MCF 10A (cell line): ENCODE results near the gene DPYD. TPM values are rescaled to one million over a fixed set of nuclear protein-coding genes. Genes with fewer than 3 reads are reported as not detected.

ENCODE experiments used
- BruUV-seq: library from RNA; stranded (reverse); fragments of 400-500 nt; replicated peaks from 2 replicates; lab custom pipeline; 2021; lab: Mats Ljungman, UMichigan
- CTCF ChIA-PET: fragments of 300-600 bp; sonication (Branson Sonifier 250); formaldehyde crosslinking; extraction: SDS; loops from one replicate; lab custom pipeline; 2021; ENCODE audit warnings: antibody characterized with exemption, inconsistent platforms; lab: Yijun Ruan, JAX
- POLR2A ChIA-PET: fragments of 300-600, 350-650 bp; sonication (Branson Sonifier 250); formaldehyde crosslinking; extraction: SDS; loops from one replicate; lab custom pipeline; 2020; ENCODE audit warnings: antibody characterized with exemption, inconsistent platforms; lab: Yijun Ruan, JAX
- DNase-seq: peaks from one replicate; pipeline ENCODE4 v3.0.0-alpha.2; 2018; ENCODE audit not compliant: unreplicated experiment
- H3K27ac Mint-ChIP-seq: one replicate; pipeline ENCODE4 v1.8.0; 2022; ENCODE audit warnings: mild to moderate bottlenecking, low read depth, mixed read lengths; ENCODE audit not compliant: unreplicated experiment
- H3K27me3 Mint-ChIP-seq: one replicate; pipeline ENCODE4 v1.8.0; 2022; ENCODE audit warnings: mixed read lengths; ENCODE audit not compliant: insufficient read depth, unreplicated experiment
- H3K36me3 Mint-ChIP-seq: one replicate; pipeline ENCODE4 v1.8.0; 2022; ENCODE audit warnings: mild to moderate bottlenecking, moderate library complexity, mixed read lengths; ENCODE audit not compliant: insufficient read depth, unreplicated experiment
- H3K4me1 Mint-ChIP-seq: one replicate; pipeline ENCODE4 v1.8.0; 2022; ENCODE audit warnings: mixed read lengths; ENCODE audit not compliant: insufficient read depth, unreplicated experiment
- H3K4me3 Mint-ChIP-seq: one replicate; pipeline ENCODE4 v1.8.0; 2022; ENCODE audit warnings: mild to moderate bottlenecking, moderate library complexity, mixed read lengths; ENCODE audit not compliant: unreplicated experiment
- H3K9me3 Mint-ChIP-seq: one replicate; pipeline ENCODE4 v1.8.0; 2022; ENCODE audit warnings: mixed read lengths; ENCODE audit not compliant: unreplicated experiment
- CTCF ChIP-seq: fragments of 200-600 bp; IDR thresholded peaks from one replicate; pipeline ENCODE4 v1.8.0; 2022; ENCODE audit warnings: antibody characterized with exemption, mild to moderate bottlenecking; ENCODE audit not compliant: unreplicated experiment
- intact Hi-C: fragments of 100-400 bp; cut with micrococcal nuclease; formaldehyde crosslinking; loops from 2 replicates; pipeline ENCODE4 v1.14.1; 2022
- total RNA-seq: library from RNA; stranded (reverse); gene quantifications from 2 replicates; pipeline ENCODE4 v1.2.3, GENCODE V29; 2022

The DPYD gene
- total RNA-seq, 1 experiment from 2014 or later: 48.2 TPM

- intact Hi-C loops: no loop called here
- ChIA-PET POLR2A (no interaction called here), CTCF (interaction anchor here (0.5 to 1.7 kb wide), 5 partner anchors 9 to 382 kb away, joined by 3 to 5 read pairs (median 3); no protein-coding TSS in a partner anchor)
- peaks cover 6% of the 10 kb centered on the region for H3K36me3 Mint-ChIP-seq
- BruUV-seq: no TSS peak
- no peak for TF ChIP-seq CTCF
- no peak for DNase-seq
- H3K9me3 Mint-ChIP-seq: no peaks in the 10 kb centered on the region
- H3K4me1 Mint-ChIP-seq: no peaks in the 10 kb centered on the region
- no peaks in the 10 kb centered on the region for H3K27me3 Mint-ChIP-seq
- no peak overlapping the region for H3K4me3 Mint-ChIP-seq
- no peak overlapping the region for H3K27ac Mint-ChIP-seq
These were observed 572.1 kb downstream of the DPYD start for GRCh38 chr1:97348599-97349265.

GRCh38 chr1:97340951-97341350, 579.9 kb downstream of the DPYD start:
- H3K4me3 Mint-ChIP-seq: no peak overlapping the region
- H3K4me1 Mint-ChIP-seq: peaks cover 5% of the 10 kb centered on the region
- H3K9me3 Mint-ChIP-seq: no peaks in the 10 kb centered on the region
- POLR2A ChIA-PET: interaction anchor here (0.6 to 1.1 kb wide), 2 partner anchors 27 to 482 kb away, joined by 3 read pairs; no protein-coding TSS in a partner anchor
- H3K36me3 Mint-ChIP-seq: no peaks in the 10 kb centered on the region
- H3K27ac Mint-ChIP-seq: no peak overlapping the region
- CTCF ChIA-PET: interaction anchor here (1.2 kb wide), 1 partner anchor 8 kb away, joined by 5 read pairs; no protein-coding TSS in a partner anchor
- DNase-seq: peak; percentile 33
- BruUV-seq: no TSS peak
- intact Hi-C loops: no loop called here
- TF ChIP-seq CTCF: no peak
- no peaks in the 10 kb centered on the region for H3K27me3 Mint-ChIP-seq

- Mint-ChIP-seq H3K36me3 (no peaks in the 10 kb centered on the region), H3K27ac (no peak overlapping the region), H3K4me1 (peaks cover 5% of the 10 kb centered on the region), H3K9me3 (no peaks in the 10 kb centered on the region), H3K4me3 (no peak overlapping the region), H3K27me3 (no peaks in the 10 kb centered on the region)
- TF ChIP-seq CTCF: no peak
- intact Hi-C loops: no loop called here
- POLR2A ChIA-PET: interaction anchor here (0.5 to 0.8 kb wide), 2 partner anchors 11 to 90 kb away, joined by 3 read pairs; no protein-coding TSS in a partner anchor
- BruUV-seq: no TSS peak
- DNase-seq: no peak
- CTCF ChIA-PET: no interaction called here
These were observed 582.5 kb downstream of the DPYD start for GRCh38 chr1:97338347-97338746.

GRCh38 chr1:97337250-97338030, 583.4 kb downstream of the DPYD start:
- no peak for TF ChIP-seq CTCF
- no TSS peak for BruUV-seq
- no peaks in the 10 kb centered on the region for H3K36me3 Mint-ChIP-seq
- intact Hi-C loops: no loop called here
- H3K27me3 Mint-ChIP-seq: no peaks in the 10 kb centered on the region
- ChIA-PET CTCF (interaction anchor here (0.6 to 1.3 kb wide), 2 partner anchors 10 to 31 kb away, joined by 3 read pairs; no protein-coding TSS in a partner anchor), POLR2A (interaction anchor here (0.5 to 0.8 kb wide), 2 partner anchors 10 to 89 kb away, joined by 3 read pairs; no protein-coding TSS in a partner anchor)
- H3K9me3 Mint-ChIP-seq: no peaks in the 10 kb centered on the region
- H3K27ac Mint-ChIP-seq: no peak overlapping the region
- no peak overlapping the region for H3K4me3 Mint-ChIP-seq
- DNase-seq: no peak
- H3K4me1 Mint-ChIP-seq: peaks cover 5% of the 10 kb centered on the region
